ENCODE measurements around the gene RPH3AL.

RPH3AL gene

GRCh38 chr17:181245-182049, 171.2 kb downstream of the RPH3AL start, which contains the start of gene DOC2B:
Gene DOC2B (minus strand): TSS chr17:181650. CDS start chr17:181479, 171 bp downstream.
- FAIRE-seq = no peak
- no peak for DNase-seq (ENCODE audit: insufficient read length)
- TF ChIP-seq TAF1 (IDR thresholded peaks at IDR 0.05; ENCODE audit: borderline replicate concordance, low read depth, low read length) (no peak), POLR2AphosphoS5 (IDR thresholded peaks at IDR 0.05; ENCODE audit: low read depth, low read length) (no peak)

- FAIRE-seq (no peak), DNase-seq (ENCODE audit: insufficient read length) (no peak)
- TF ChIP-seq POLR2A (IDR thresholded peaks at IDR 0.05; ENCODE audit: low read depth, low read length) = no peak
- no peak for TF ChIP-seq TAF1 (IDR thresholded peaks at IDR 0.05; ENCODE audit: borderline replicate concordance, low read depth, low read length)
- no peak for TF ChIP-seq POLR2AphosphoS5 (IDR thresholded peaks at IDR 0.05; ENCODE audit: low read depth, low read length)
Measured at GRCh38 chr17:180381-181244, 172.0 kb downstream of the RPH3AL start.

GRCh38 chr17:179781-180380, 172.7 kb downstream of the RPH3AL start:
- TF ChIP-seq POLR2A (IDR thresholded peaks at IDR 0.05; ENCODE audit: low read depth, low read length) (no peak), TAF1 (IDR thresholded peaks at IDR 0.05; ENCODE audit: borderline replicate concordance, low read depth, low read length) (no peak)
- FAIRE-seq = no peak
- no peak for DNase-seq (ENCODE audit: insufficient read length)

DNA sequence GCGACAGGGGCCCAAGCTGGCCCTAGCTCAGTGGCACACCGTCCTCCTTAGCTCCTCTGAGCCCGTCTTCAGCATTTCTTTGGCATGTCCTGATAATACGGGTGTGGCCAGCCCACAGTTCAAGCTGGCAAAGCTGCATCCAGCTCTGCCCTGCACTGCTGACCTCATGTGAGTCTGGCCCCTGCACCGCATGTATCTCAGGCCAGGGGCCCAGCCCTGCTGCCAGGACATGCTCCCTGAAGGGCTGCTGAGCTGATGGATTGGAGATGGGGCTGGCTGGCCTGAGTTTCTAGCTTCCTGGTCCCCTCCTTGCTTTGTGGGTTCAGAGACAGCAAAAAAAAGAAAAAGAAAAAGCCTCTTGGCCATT, 173.6 kb downstream of the RPH3AL start:
- DNase-seq (ENCODE audit: insufficient read length) = no peak
- no peak for TF ChIP-seq POLR2AphosphoS5 (IDR thresholded peaks at IDR 0.05; ENCODE audit: low read depth, low read length)
- TF ChIP-seq POLR2A (IDR thresholded peaks at IDR 0.05; ENCODE audit: low read depth, low read length) = no peak
- TF ChIP-seq TAF1 (IDR thresholded peaks at IDR 0.05; ENCODE audit: borderline replicate concordance, low read depth, low read length) = no peak
- no peak for FAIRE-seq

GRCh38 chr17:178292-179065, 174.1 kb downstream of the RPH3AL start:
- TF ChIP-seq POLR2A (IDR thresholded peaks at IDR 0.05; ENCODE audit: low read depth, low read length) (no peak), TAF1 (IDR thresholded peaks at IDR 0.05; ENCODE audit: borderline replicate concordance, low read depth, low read length) (no peak), POLR2AphosphoS5 (IDR thresholded peaks at IDR 0.05; ENCODE audit: low read depth, low read length) (no peak)
- no peak for DNase-seq (ENCODE audit: insufficient read length)
- FAIRE-seq = no peak

DNA sequence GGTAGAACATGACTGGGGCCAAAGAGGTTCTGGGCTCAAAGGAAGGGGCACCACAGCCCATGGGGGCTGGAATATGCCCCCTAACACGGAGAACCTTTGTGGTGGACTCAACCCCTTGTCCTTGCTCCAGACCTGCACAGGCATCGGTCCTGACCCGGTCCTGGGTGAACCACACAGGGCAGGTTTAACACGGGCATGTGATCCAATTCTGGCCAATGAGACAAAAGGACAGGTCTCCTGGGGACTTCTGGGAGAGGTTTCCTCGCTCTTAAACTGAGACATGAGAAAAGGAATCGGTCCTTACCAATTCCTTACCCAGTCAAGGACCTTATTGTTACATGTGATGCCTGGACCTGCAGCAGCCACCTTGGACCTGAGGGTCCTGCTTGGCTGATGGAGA, 174.8 kb downstream of the RPH3AL start:
- no peak for FAIRE-seq
- no peak for DNase-seq (ENCODE audit: insufficient read length)
- TF ChIP-seq TAF1 (IDR thresholded peaks at IDR 0.05; ENCODE audit: borderline replicate concordance, low read depth, low read length) (no peak), POLR2A (IDR thresholded peaks at IDR 0.05; ENCODE audit: low read depth, low read length) (no peak)

- DNase-seq (ENCODE audit: insufficient read length) (no peak), FAIRE-seq (no peak)
- no peak for TF ChIP-seq POLR2A (IDR thresholded peaks at IDR 0.05; ENCODE audit: low read depth, low read length)
- TF ChIP-seq POLR2AphosphoS5 (IDR thresholded peaks at IDR 0.05; ENCODE audit: low read depth, low read length) = no peak
- no peak for TF ChIP-seq TAF1 (IDR thresholded peaks at IDR 0.05; ENCODE audit: borderline replicate concordance, low read depth, low read length)
Measured at GRCh38 chr17:177155-177554, 175.5 kb downstream of the RPH3AL start.

DNA sequence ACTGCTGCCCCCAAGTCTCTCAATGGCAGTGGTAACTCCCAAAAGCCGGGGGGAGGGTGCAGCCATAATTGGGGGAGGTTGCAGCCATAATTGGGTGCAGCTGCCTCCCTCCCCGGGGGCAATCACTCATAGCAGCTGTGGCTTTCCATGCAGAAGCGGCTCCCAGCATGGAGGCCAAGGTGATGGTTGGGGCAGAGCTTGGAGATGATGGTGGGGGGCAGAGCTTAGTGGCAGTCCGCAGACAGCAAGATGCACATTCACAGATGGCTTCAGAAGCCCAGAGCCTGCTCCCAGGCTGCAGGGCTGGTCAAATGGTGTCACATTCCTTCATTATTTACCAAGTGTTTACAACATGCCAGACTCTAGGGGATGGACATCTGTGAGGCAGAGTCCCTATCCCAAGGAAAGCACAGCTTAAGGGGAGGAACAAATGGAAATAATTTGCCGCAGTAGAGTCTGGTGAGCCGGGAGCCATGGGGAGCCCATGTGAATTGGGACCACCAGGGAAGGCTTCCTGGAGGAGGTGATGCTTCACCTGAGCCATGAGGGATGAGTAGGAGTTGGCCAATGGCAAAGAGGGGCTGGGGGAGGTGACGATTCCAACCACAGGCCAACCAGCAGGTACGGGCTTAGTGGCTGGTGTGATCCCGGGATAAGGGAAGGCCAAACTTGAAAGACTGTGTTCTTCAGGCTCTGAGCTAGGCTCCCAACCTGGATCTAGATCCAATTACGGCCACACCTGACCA, 179.3 kb downstream of the RPH3AL start:
- TF ChIP-seq POLR2AphosphoS5 (IDR thresholded peaks at IDR 0.05; ENCODE audit: low read depth, low read length) (no peak), TAF1 (IDR thresholded peaks at IDR 0.05; ENCODE audit: borderline replicate concordance, low read depth, low read length) (no peak), POLR2A (IDR thresholded peaks at IDR 0.05; ENCODE audit: low read depth, low read length) (no peak)
- DNase-seq (ENCODE audit: insufficient read length) = no peak
- FAIRE-seq = no peak

- FAIRE-seq (no peak), DNase-seq (ENCODE audit: insufficient read length) (no peak)
- TF ChIP-seq TAF1 (IDR thresholded peaks at IDR 0.05; ENCODE audit: borderline replicate concordance, low read depth, low read length) (no peak), POLR2AphosphoS5 (IDR thresholded peaks at IDR 0.05; ENCODE audit: low read depth, low read length) (no peak), POLR2A (IDR thresholded peaks at IDR 0.05; ENCODE audit: low read depth, low read length) (no peak)
Measured at GRCh38 chr17:172401-172800, 180.2 kb downstream of the RPH3AL start.

GRCh38 chr17:171871-172270, 180.7 kb downstream of the RPH3AL start:
- no peak for TF ChIP-seq POLR2A (IDR thresholded peaks at IDR 0.05; ENCODE audit: low read depth, low read length)
- no peak for TF ChIP-seq POLR2AphosphoS5 (IDR thresholded peaks at IDR 0.05; ENCODE audit: low read depth, low read length)
- no peak for TF ChIP-seq TAF1 (IDR thresholded peaks at IDR 0.05; ENCODE audit: borderline replicate concordance, low read depth, low read length)
- DNase-seq (ENCODE audit: insufficient read length) (no peak), FAIRE-seq (no peak)

Measured in GM12892 (cell line).